ENCODE measurements around the gene PIGL.

GRCh38 chr17:16286009-16286946 is 69.3 kb downstream of the PIGL start:
- TF ChIP-seq CTCF (IDR thresholded peaks at IDR 0.05) (no peak), POLR2A (IDR thresholded peaks at IDR 0.05) (peak in 1 of 2 donors; percentile 55)
